ENCODE data around the gene PEX12. TPM values are rescaled to one million over a fixed set of nuclear protein-coding genes. Genes with fewer than 3 reads are reported as not detected.
"Not testable (repeated sequence)": the region's sequence is repeated elsewhere in the genome, so short reads cannot be mapped to it uniquely, and the experiment has no call there.

PEX12 gene
- total RNA-seq, 3 donors from 2014 or later = 5.1 to 10.0 (median 8.2) TPM

GRCh38 chr17:35537601-35538141 is 40.7 kb downstream of the PEX12 start, which contains the start of gene SLFN12L:
TSS of gene SLFN12L (minus strand) at chr17:35537678. CDS start at chr17:35522364, 15,314 bp downstream.
- TF ChIP-seq POLR2AphosphoS5 (IDR thresholded peaks at IDR 0.05) (no peak), CTCF (IDR thresholded peaks at IDR 0.05) (no peak), POLR2A (IDR thresholded peaks at IDR 0.05) (no peak)
- Histone ChIP-seq H3K36me3 (no peaks in the 10 kb centered on the region), H3K4me1 (no peaks in the 10 kb centered on the region), H3K27ac (peak within 1 kb of the TSS; percentile 45 to 71), H3K27me3 (no peaks in the 10 kb centered on the region), H3K4me3 (peak within 1 kb of the TSS in 1 of 3 donors; percentile 10), H3K9me3 (no peaks in the 10 kb centered on the region)
- no peak for DNase-seq (ENCODE audit: low spot score in 2 of 2)
- intact Hi-C loops (cut with DNase I; ENCODE audit: low total_unique reads) = no loop called here

GRCh38 chr17:35536664-35537171 is 41.7 kb downstream of the PEX12 start:
- no peak for DNase-seq (ENCODE audit: low spot score in 2 of 2)
- peak overlapping the region; percentile 45 to 71 for H3K27ac ChIP-seq

GRCh38 chr17:35535406-35535805 is 43.0 kb downstream of the PEX12 start:
- intact Hi-C loops (cut with DNase I; ENCODE audit: low total_unique reads); H3K27me3 ChIP-seq; H3K4me3 ChIP-seq; H3K4me1 ChIP-seq; H3K27ac ChIP-seq; H3K36me3 ChIP-seq; H3K9me3 ChIP-seq; DNase-seq (ENCODE audit: low spot score in 2 of 2): not testable (repeated sequence)

More at GRCh38 chr17:35536664-35537171, 41.7 kb downstream of the PEX12 start:
- TF ChIP-seq POLR2A (IDR thresholded peaks at IDR 0.05) (no peak), CTCF (IDR thresholded peaks at IDR 0.05) (no peak), POLR2AphosphoS5 (IDR thresholded peaks at IDR 0.05) (no peak)
- no peak overlapping the region for H3K4me3 ChIP-seq
- no peaks in the 10 kb centered on the region for H3K9me3 ChIP-seq
- H3K4me1 ChIP-seq = no peaks in the 10 kb centered on the region
- H3K27me3 ChIP-seq = no peaks in the 10 kb centered on the region
- intact Hi-C loops (cut with DNase I; ENCODE audit: low total_unique reads) = no loop called here
- H3K36me3 ChIP-seq = no peaks in the 10 kb centered on the region

DNA sequence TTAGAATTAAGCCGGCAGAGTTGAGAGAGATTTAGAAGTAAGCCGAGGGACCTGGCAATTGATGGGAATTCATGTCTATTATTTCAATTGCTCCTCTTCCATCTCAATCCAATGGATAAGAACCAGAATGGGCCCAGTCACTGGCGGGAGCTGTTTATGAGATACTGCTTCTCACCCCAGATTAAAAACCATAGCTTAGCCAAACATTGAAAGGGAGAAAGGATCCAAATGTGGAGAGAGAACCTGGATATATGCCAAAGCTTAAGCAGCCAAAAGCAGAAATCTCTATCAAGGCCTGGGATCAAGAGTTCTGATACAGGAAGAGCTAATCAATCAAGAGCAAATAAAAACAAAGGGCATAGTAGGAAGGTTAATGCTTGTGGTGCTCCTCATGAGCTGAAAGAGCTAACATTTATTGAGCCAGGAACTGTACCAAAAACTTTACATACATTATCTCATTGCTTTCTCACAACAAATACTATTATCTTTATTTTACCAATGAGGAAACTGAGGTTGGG is 43.7 kb downstream of the PEX12 start:
- no peak for DNase-seq (ENCODE audit: low spot score in 2 of 2)
- H3K4me1 ChIP-seq = no peaks in the 10 kb centered on the region
- no peak for TF ChIP-seq POLR2AphosphoS5 (IDR thresholded peaks at IDR 0.05)
- no peak for TF ChIP-seq CTCF (IDR thresholded peaks at IDR 0.05)
- TF ChIP-seq POLR2A (IDR thresholded peaks at IDR 0.05) = no peak
- H3K36me3 ChIP-seq = no peaks in the 10 kb centered on the region
- H3K27ac ChIP-seq = no peak overlapping the region
- intact Hi-C loops (cut with DNase I; ENCODE audit: low total_unique reads) = no loop called here
- H3K27me3 ChIP-seq = no peaks in the 10 kb centered on the region
- no peak overlapping the region for H3K4me3 ChIP-seq
- no peaks in the 10 kb centered on the region for H3K9me3 ChIP-seq

- no peak for TF ChIP-seq CTCF (IDR thresholded peaks at IDR 0.05)
- TF ChIP-seq POLR2A (IDR thresholded peaks at IDR 0.05) = no peak
- TF ChIP-seq POLR2AphosphoS5 (IDR thresholded peaks at IDR 0.05) = no peak
- Histone ChIP-seq H3K4me3 (no peak overlapping the region), H3K27ac (no peak overlapping the region), H3K27me3 (no peaks in the 10 kb centered on the region), H3K36me3 (no peaks in the 10 kb centered on the region), H3K4me1 (no peaks in the 10 kb centered on the region), H3K9me3 (no peaks in the 10 kb centered on the region)
- intact Hi-C loops (cut with DNase I; ENCODE audit: low total_unique reads) = no loop called here
- no peak for DNase-seq (ENCODE audit: low spot score in 2 of 2)
These were observed 47.2 kb downstream of the PEX12 start for GRCh38 chr17:35531160-35531559.
